HG02610 (cell line): ENCODE measurements around the gene LETM1.

Source experiments
- ATAC-seq: cut with Tn5 transposase; IDR thresholded peaks from one replicate; pipeline ENCODE4 v1.9.1; 2021; ENCODE audit warnings: mild to moderate bottlenecking, moderate library complexity; ENCODE audit not compliant: unreplicated experiment

The LETM1 gene

GRCh38 chr4:1808851-1809753 lies 46.9 kb downstream of the LETM1 start:
- ATAC-seq, result no peak

DNA sequence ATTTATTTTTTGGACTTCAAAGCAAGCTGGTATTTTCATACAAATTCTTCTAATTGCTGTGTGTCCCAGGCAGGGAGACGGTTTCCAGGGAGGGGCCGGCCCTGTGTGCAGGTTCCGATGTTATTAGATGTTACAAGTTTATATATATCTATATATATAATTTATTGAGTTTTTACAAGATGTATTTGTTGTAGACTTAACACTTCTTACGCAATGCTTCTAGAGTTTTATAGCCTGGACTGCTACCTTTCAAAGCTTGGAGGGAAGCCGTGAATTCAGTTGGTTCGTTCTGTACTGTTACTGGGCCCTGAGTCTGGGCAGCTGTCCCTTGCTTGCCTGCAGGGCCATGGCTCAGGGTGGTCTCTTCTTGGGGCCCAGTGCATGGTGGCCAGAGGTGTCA lies 47.6 kb downstream of the LETM1 start:
- no peak for ATAC-seq

- ATAC-seq, result no peak
Measured at GRCh38 chr4:1807332-1807777, 48.6 kb downstream of the LETM1 start.

DNA sequence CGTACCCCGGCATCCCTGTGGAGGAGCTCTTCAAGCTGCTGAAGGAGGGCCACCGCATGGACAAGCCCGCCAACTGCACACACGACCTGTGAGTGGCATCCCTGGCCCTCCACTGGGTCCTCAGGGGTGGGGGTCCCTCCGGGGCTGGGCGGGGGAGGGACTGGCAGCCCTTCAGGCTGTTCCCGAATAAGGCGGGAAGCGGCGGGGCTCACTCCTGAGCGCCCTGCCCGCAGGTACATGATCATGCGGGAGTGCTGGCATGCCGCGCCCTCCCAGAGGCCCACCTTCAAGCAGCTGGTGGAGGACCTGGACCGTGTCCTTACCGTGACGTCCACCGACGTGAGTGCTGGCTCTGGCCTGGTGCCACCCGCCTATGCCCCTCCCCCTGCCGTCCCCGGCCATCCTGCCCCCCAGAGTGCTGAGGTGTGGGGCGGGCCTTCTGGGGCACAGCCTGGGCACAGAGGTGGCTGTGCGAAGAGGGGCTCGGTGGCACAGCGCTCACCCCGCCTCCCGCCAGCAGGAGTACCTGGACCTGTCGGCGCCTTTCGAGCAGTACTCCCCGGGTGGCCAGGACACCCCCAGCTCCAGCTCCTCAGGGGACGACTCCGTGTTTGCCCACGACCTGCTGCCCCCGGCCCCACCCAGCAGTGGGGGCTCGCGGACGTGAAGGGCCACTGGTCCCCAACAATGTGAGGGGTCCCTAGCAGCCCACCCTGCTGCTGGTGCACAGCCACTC lies 49.2 kb downstream of the LETM1 start:
- ATAC-seq, result no peak

- ATAC-seq, result no peak
Measured at GRCh38 chr4:1806223-1806564, 49.8 kb downstream of the LETM1 start.

GRCh38 chr4:1805493-1806222 lies 50.3 kb downstream of the LETM1 start:
- ATAC-seq, result no peak

DNA sequence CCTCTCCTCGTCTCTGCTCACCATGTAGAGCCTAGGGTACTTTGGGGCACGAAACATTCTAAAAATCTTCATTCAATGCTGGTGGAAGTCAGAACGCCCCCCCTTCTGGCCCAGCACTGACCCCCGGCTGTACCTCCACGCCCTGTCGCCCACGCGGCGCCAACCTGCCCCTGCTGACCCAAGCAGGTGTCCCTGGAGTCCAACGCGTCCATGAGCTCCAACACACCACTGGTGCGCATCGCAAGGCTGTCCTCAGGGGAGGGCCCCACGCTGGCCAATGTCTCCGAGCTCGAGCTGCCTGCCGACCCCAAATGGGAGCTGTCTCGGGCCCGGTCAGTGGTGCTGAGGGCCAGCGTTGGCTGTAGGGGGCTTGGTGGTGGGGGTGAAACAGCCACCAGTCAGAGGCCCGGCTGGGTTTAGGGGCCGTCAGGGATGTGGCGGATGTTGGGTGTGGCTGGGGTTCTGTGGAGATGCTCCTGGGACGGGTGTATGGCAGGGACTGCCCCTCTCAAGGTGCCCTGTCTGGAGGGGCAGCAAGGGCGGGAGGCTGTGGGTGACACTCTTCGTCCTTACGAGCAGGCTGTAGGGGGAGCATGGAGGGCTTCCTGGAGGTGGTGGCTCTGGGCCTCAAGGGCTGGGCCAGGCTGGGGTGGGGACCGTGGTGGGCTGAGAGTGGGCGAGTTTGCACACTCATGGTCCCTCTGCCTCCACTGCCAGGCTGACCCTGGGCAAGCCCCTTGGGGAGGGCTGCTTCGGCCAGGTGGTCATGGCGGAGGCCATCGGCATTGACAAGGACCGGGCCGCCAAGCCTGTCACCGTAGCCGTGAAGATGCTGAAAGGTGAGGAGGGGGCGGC lies 51.1 kb downstream of the LETM1 start:
- ATAC-seq, result no peak

- no peak for ATAC-seq
Measured at GRCh38 chr4:1803523-1804423, 52.2 kb downstream of the LETM1 start.

DNA sequence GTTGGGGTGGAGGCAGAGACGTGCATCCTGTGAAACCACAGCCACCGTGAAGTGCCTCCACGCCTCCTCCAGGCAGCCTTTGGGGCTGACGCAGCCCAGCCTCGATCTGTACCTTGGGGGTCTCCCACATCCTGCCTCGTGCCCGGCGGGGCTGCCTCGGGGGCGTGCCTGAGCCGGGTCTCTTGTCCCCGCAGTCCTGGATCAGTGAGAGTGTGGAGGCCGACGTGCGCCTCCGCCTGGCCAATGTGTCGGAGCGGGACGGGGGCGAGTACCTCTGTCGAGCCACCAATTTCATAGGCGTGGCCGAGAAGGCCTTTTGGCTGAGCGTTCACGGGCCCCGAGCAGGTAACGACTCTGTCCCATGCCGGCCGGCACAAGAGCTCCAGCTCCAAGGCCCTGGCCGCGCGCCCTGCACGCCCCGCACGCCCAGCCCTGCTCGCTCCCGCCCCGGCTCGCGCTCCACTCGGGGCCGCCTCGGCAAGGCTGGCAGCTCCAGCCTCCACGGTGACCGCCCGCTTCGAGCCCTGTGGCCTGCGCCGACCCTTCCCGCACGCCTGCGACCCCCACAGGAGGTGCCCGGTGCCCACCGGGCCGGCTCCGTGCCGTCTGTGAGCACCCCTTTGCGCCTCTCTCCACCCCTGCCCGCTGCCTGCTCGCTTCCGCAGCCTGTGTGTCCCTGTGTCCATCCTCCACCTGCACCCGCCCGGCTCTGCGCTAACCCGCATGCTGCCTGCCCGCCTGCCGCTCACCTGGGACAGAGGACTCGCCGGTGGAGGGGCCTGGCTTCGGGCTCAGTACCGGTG lies 53.0 kb downstream of the LETM1 start:
- no peak for ATAC-seq

- no peak for ATAC-seq
Measured at GRCh38 chr4:1802151-1802715, 53.7 kb downstream of the LETM1 start.

DNA sequence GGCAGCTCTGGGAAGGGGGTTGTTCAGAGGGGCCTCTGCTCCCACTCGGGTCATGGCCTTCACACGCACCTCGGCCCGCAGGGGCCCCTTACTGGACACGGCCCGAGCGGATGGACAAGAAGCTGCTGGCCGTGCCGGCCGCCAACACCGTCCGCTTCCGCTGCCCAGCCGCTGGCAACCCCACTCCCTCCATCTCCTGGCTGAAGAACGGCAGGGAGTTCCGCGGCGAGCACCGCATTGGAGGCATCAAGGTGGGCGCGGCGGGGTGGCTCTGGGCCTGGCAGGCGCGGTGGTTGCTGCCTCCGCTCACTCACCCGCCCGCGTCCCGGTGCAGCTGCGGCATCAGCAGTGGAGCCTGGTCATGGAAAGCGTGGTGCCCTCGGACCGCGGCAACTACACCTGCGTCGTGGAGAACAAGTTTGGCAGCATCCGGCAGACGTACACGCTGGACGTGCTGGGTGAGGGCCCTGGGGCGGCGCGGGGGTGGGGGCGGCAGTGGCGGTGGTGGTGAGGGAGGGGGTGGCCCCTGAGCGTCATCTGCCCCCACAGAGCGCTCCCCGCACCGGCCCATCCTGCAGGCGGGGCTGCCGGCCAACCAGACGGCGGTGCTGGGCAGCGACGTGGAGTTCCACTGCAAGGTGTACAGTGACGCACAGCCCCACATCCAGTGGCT lies 54.5 kb downstream of the LETM1 start:
- ATAC-seq, result no peak

DNA sequence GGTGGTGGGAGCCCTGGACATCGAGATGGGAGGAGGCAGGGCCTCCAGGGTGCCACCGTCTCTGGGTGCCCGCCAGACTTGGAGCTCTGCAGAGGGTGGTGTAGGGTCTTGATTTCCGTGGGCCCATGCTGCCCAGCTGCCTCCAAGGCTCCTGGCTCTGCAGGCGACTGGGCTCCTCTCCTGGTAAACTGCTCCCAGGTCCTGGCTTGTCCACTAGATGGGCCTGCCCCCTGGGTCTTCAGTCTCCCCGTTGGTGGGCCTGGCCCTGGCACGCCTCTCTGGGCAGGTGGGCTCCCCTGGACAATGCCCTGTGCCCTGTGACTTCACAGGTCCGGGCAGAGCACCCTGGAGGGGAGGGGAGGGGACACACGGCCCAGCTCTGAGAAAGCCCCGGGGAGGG lies 55.2 kb downstream of the LETM1 start:
- no peak for ATAC-seq

- ATAC-seq, result no peak
Measured at GRCh38 chr4:1799387-1800375, 56.3 kb downstream of the LETM1 start.

- ATAC-seq, result no peak
Measured at GRCh38 chr4:1798580-1799386, 57.2 kb downstream of the LETM1 start.

DNA sequence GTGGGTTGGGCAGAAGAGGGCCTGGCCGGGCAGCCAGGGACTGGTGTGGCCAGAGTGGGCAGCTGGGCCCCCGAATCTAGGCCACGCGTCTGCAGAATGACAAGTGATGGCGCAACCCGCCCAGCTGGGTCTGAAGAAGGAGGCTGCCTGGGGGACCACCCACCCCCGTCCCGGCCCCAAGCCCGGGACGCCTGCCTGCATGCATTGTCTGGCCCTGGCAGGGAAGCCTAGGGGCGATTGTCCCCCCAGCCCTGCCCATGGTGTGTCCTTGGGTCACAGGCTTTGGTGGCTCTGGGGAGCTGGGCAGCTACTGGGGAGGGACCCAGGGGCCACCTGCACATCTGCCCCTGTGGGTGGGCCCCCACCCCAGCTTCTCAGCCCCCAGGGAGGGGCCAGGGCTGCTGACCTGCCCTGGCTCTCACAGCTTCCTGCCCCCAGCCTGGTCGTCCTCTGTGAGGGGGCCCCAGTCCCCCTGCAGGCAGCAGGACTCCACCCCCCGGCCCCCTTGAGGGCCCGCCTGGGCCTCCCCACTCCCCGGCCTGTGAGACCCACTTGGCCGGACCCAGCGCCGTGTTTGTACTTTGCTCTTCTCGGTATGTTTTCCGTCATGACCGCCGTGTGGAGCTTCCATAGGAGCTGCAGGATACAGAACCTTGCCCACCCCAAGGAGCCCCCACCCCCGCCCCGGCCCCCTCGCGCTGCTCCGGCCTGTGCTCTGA lies 57.9 kb downstream of the LETM1 start:
- ATAC-seq, result no peak
